H4 (cell line): ENCODE results near the gene ST6GAL1. TPM values are rescaled to one million over a fixed set of nuclear protein-coding genes. Genes with fewer than 3 reads are reported as not detected.
"Not testable (repeated sequence)": the region's sequence is repeated elsewhere in the genome, so short reads cannot be mapped to it uniquely, and the experiment has no call there.

ENCODE experiments used
- DNase-seq: peaks from one replicate; pipeline ENCODE4 v3.0.0-alpha.2; 2015; ENCODE audit warnings: low spot score
- total RNA-seq: library from RNA; depleted of rRNA; stranded (reverse); fragments of >200 nt; shearing (Covaris generic); gene quantifications from 2 replicates; pipeline ENCODE4 v1.2.3, GENCODE V29; 2014

The ST6GAL1 gene
- total RNA-seq, 1 experiment from 2014 or later = 3.4 TPM

GRCh38 chr3:186993210-186993782 lies 63.0 kb downstream of the ST6GAL1 start:
- DNase-seq = no peak

- DNase-seq = no peak
Observed at GRCh38 chr3:186994000-186994955, 64.0 kb downstream of the ST6GAL1 start.

GRCh38 chr3:186996356-186996755 lies 66.0 kb downstream of the ST6GAL1 start:
- DNase-seq = no peak

- no peak for DNase-seq
Observed at GRCh38 chr3:186997061-186997460, 66.7 kb downstream of the ST6GAL1 start.

- DNase-seq = no peak
Observed at GRCh38 chr3:186997473-186997939, 67.2 kb downstream of the ST6GAL1 start.

GRCh38 chr3:186998937-186999368 lies 68.6 kb downstream of the ST6GAL1 start:
- no peak for DNase-seq

GRCh38 chr3:187000711-187001151 lies 70.4 kb downstream of the ST6GAL1 start:
- no peak for DNase-seq

- DNase-seq = no peak
Observed at GRCh38 chr3:187002915-187003314, 72.6 kb downstream of the ST6GAL1 start.

- no peak for DNase-seq
Observed at GRCh38 chr3:187005827-187006481, 75.6 kb downstream of the ST6GAL1 start.

- DNase-seq = peak; percentile 70
Observed at GRCh38 chr3:187006864-187007630, 76.7 kb downstream of the ST6GAL1 start.

GRCh38 chr3:187010382-187010781 lies 80.1 kb downstream of the ST6GAL1 start:
- DNase-seq = not testable (repeated sequence)

- no peak for DNase-seq
Observed at GRCh38 chr3:187011915-187012314, 81.6 kb downstream of the ST6GAL1 start.

- no peak for DNase-seq
Observed at GRCh38 chr3:187012609-187013051, 82.3 kb downstream of the ST6GAL1 start.

GRCh38 chr3:187013159-187013716 lies 82.9 kb downstream of the ST6GAL1 start:
- DNase-seq = no peak

- DNase-seq = peak; percentile 39
Observed at GRCh38 chr3:187014417-187014864, 84.1 kb downstream of the ST6GAL1 start.

- DNase-seq = no peak
Observed at GRCh38 chr3:187015903-187016638, 85.7 kb downstream of the ST6GAL1 start.

- no peak for DNase-seq
Observed at GRCh38 chr3:187016639-187017345, 86.5 kb downstream of the ST6GAL1 start.

GRCh38 chr3:187017511-187018230 lies 87.3 kb downstream of the ST6GAL1 start:
- DNase-seq = no peak

GRCh38 chr3:187019542-187020072 lies 89.3 kb downstream of the ST6GAL1 start:
- DNase-seq = no peak
